Body of pancreas (tissue), 4 donors: Measurements from ENCODE around the gene MAP3K4.

Experiments
- POLR2A ChIP-seq, 3 donors: fragments of 450-650 bp; IDR thresholded peaks; one replicate each; pipeline ENCODE4 v1.6.1; 2016; ENCODE audit warnings: antibody characterized with exemption in 3 of 3, mild to moderate bottlenecking in 2 of 3
- TF ChIP-seq, protein P1 (sequence below), 7 experiments: fragments of 450-650 bp in 4 of 7; fragments of 200-600 bp in 3 of 7; sonication (generic) in 3 of 7; IDR thresholded peaks; one replicate each; pipeline ENCODE4 v1.5.1; 2016 to 2019; ENCODE audit warnings: antibody characterized with exemption in 7 of 7

DNA sequence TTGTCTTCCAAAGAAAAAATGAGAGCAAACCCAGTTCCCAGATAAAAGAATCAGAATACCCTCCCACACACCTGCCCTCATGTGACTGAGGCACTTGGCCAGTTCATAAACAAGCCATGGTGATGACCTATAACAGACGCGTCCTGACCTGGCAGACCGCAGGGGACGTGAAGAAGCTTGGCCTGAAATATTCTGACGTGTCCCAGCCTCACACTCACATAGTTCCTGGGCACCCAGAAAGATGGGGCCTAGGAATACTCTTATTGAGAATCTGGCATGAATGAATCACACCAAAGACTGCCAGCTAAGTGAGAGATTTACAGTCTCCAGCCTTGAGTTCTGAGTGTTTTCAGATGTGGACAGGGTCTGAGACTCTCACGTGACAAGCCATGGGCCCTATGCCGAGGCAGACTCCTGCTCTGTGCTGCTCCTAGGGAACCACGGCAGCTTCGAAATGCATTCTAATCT is 17.2 kb upstream of the MAP3K4 start:
- TF ChIP-seq, protein P1, sequence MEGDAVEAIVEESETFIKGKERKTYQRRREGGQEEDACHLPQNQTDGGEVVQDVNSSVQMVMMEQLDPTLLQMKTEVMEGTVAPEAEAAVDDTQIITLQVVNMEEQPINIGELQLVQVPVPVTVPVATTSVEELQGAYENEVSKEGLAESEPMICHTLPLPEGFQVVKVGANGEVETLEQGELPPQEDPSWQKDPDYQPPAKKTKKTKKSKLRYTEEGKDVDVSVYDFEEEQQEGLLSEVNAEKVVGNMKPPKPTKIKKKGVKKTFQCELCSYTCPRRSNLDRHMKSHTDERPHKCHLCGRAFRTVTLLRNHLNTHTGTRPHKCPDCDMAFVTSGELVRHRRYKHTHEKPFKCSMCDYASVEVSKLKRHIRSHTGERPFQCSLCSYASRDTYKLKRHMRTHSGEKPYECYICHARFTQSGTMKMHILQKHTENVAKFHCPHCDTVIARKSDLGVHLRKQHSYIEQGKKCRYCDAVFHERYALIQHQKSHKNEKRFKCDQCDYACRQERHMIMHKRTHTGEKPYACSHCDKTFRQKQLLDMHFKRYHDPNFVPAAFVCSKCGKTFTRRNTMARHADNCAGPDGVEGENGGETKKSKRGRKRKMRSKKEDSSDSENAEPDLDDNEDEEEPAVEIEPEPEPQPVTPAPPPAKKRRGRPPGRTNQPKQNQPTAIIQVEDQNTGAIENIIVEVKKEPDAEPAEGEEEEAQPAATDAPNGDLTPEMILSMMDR (IDR thresholded peaks at IDR 0.05), result no peak
- TF ChIP-seq POLR2A (IDR thresholded peaks at IDR 0.05), result no peak
